PC-3 (cell line): Measurements from ENCODE around the gene TAOK3. TPM values are rescaled to one million over a fixed set of nuclear protein-coding genes. Genes with fewer than 3 reads are reported as not detected.
A peak's percentile ranks its signal among the peaks of the same experiment; 100 is the strongest.

Source experiments
- ATAC-seq: fragments of 200-7000 bp; cut with Tn5 transposase; 2 replicates; pipeline ENCODE4 v1.9.1; 2020; ENCODE audit warnings: mild to moderate bottlenecking, moderate library complexity
- Bru-seq: library from RNA; stranded (reverse); fragments of 400-500 nt; gene quantifications from one replicate; lab custom pipeline; 2021; lab: Mats Ljungman, UMichigan
- BruChase-seq, 2 experiments: library from RNA; stranded (reverse); fragments of 400-500 nt; gene quantifications; one replicate each; lab custom pipeline; 2021; lab: Mats Ljungman, UMichigan
- BruUV-seq: library from RNA; stranded (reverse); fragments of 400-500 nt; replicated peaks from 2 replicates; lab custom pipeline; 2021; lab: Mats Ljungman, UMichigan
- CTCF ChIA-PET: fragments of 300-600 bp; sonication (Branson Sonifier 250); formaldehyde crosslinking; loops from one replicate; lab custom pipeline; 2022; ENCODE audit warnings: antibody characterized with exemption; lab: Charles Lee
- POLR2A ChIA-PET: fragments of 300-600 bp; sonication (Branson Sonifier 250); formaldehyde crosslinking; loops from one replicate; lab custom pipeline; 2022; ENCODE audit warnings: antibody characterized with exemption; ENCODE audit not compliant: unreplicated experiment; lab: Charles Lee
- DNase-seq: peaks from one replicate; pipeline ENCODE4 v3.0.0-alpha.2; 2015
- H2AFZ ChIP-seq: fragments of 300-600 bp; sonication (generic); 2 replicates; pipeline ENCODE4 v1.6.0; 2016; ENCODE audit warnings: antibody characterized with exemption, low read length
- H3F3A ChIP-seq: fragments of 300-600 bp; sonication (generic); one replicate; pipeline ENCODE4 v1.6.0; 2017; ENCODE audit warnings: antibody characterized with exemption, low read length, control low read depth, mild to moderate bottlenecking; ENCODE audit not compliant: unreplicated experiment
- H3K27ac ChIP-seq: fragments of 300-600 bp; sonication (generic); 2 replicates; pipeline ENCODE4 v1.5.1; 2016; ENCODE audit warnings: mild to moderate bottlenecking, low read length
- H3K27me3 ChIP-seq: fragments of 300-600 bp; sonication (generic); 2 replicates; pipeline ENCODE4 v1.6.1; 2016; ENCODE audit warnings: low read length, mixed read lengths
- H3K36me3 ChIP-seq: fragments of 300-600 bp; sonication (generic); 2 replicates; pipeline ENCODE4 v1.6.1; 2016; ENCODE audit warnings: low read depth, mixed run types, low read length, mixed read lengths
- H3K4me1 ChIP-seq: fragments of 300-600 bp; sonication (generic); 2 replicates; pipeline ENCODE4 v1.5.1; 2016; ENCODE audit warnings: low read length; ENCODE audit not compliant: insufficient read depth
- H3K4me2 ChIP-seq: fragments of 300-600 bp; sonication (generic); 2 replicates; pipeline ENCODE4 v1.6.0; 2016; ENCODE audit warnings: low read length
- H3K4me3 ChIP-seq: fragments of 300-600 bp; sonication (generic); 2 replicates; pipeline ENCODE4 v1.5.1; 2016; ENCODE audit warnings: mild to moderate bottlenecking, low read length, mixed read lengths
- H3K79me2 ChIP-seq: fragments of 300-600 bp; sonication (generic); 2 replicates; pipeline ENCODE4 v1.6.1; 2017; ENCODE audit warnings: low read length, mixed read lengths
- H3K9ac ChIP-seq: fragments of 300-600 bp; sonication (generic); 2 replicates; pipeline ENCODE4 v1.6.0; 2016; ENCODE audit warnings: mild to moderate bottlenecking, low read length
- H3K9me2 ChIP-seq: fragments of 300-600 bp; sonication (generic); replicated peaks from 2 replicates; pipeline ENCODE4 v1.6.1; 2016; ENCODE audit warnings: mixed run types, low read length, mixed read lengths
- H3K9me3 ChIP-seq: fragments of 300-600 bp; sonication (generic); 2 replicates; pipeline ENCODE4 v1.6.1; 2016; ENCODE audit warnings: low read length, mixed read lengths
- H4K20me1 ChIP-seq: fragments of 300-600 bp; sonication (generic); 2 replicates; pipeline ENCODE4 v1.6.1; 2016; ENCODE audit warnings: low read length, mixed read lengths
- CTCF ChIP-seq: fragments of 300-600 bp; sonication (generic); conservative IDR thresholded peaks from 2 replicates; pipeline ENCODE4 v1.5.1; 2017; ENCODE audit warnings: antibody characterized with exemption, low read depth, mild to moderate bottlenecking, low read length
- EZH2 ChIP-seq: fragments of 300-600 bp; sonication (generic); IDR thresholded peaks from one replicate; pipeline ENCODE4 v1.6.1; 2017; ENCODE audit warnings: antibody characterized with exemption, mild to moderate bottlenecking, low read length; ENCODE audit not compliant: unreplicated experiment
- EZH2phosphoT487 ChIP-seq: fragments of 300-600 bp; sonication (generic); IDR thresholded peaks from 2 replicates; pipeline ENCODE4 v1.6.1; 2018; ENCODE audit warnings: mild to moderate bottlenecking, antibody characterized with exemption, low read length, borderline replicate concordance
- intact Hi-C: fragments of 100-400 bp; cut with micrococcal nuclease; formaldehyde crosslinking; loops from 2 replicates; pipeline ENCODE4 v1.9.0; 2023
- long read RNA-seq: library from polyadenylated mRNA; unstranded; transcript quantifications from one replicate; pipeline ENCODE4 v2.0.0, GENCODE V29; 2021; ENCODE audit not compliant: unreplicated experiment
- total RNA-seq: library from RNA; depleted of rRNA; stranded (reverse); fragments of >200 nt; gene quantifications from 2 replicates; pipeline ENCODE4 v1.2.3, GENCODE V29; 2014; rRNA removed

TAOK3 gene
- total RNA-seq = 15.9 and 27.9 TPM in 2 replicates
- percentile 73 among the genes with signal in this experiment for Bru-seq, nascent RNA
- BruChase-seq, experiment 1, labeled RNA remaining after a 6-hour chase = percentile 68 among the genes with signal in this experiment
- BruChase-seq, experiment 2, labeled RNA remaining after a 2-hour chase = percentile 67 among the genes with signal in this experiment
- long read RNA-seq, full-length matches to known transcripts = 30 of 66 reads
- long read RNA-seq, partial matches to known transcripts = 21 of 66 reads
- long read RNA-seq, other reads (novel, unspliced or antisense) = 15 of 66 reads

- ATAC-seq (peak; percentile 84), DNase-seq (peak; percentile 99)
- TF ChIP-seq EZH2phosphoT487 (no peak), CTCF (no peak), EZH2 (no peak)
- Histone ChIP-seq H3K36me3 (no peaks in the 10 kb centered on the region), H3K9ac (peak within 1 kb of the TSS; percentile 81), H3K27me3 (no peaks in the 10 kb centered on the region), H3K27ac (peak within 1 kb of the TSS; percentile 47), H3F3A (no peaks in the 10 kb centered on the region), H3K4me1 (peaks cover 29% of the 10 kb centered on the region), H3K4me3 (peak within 1 kb of the TSS; percentile 96), H3K9me3 (no peaks in the 10 kb centered on the region), H3K9me2 (no peaks in the 10 kb centered on the region), H3K79me2 (peaks cover 55% of the 10 kb centered on the region), H3K4me2 (peak within 1 kb of the TSS; percentile 90), H2AFZ (peak within 1 kb of the TSS; percentile 89), H4K20me1 (no peaks in the 10 kb centered on the region)
- intact Hi-C loops = loop anchor here (1.0 to 10.0 kb wide), 3 partner anchors 66 to 498 kb away; no protein-coding TSS in a partner anchor
- CTCF ChIA-PET = interaction anchor here (0.6 to 1.0 kb wide), 4 partner anchors 30 to 103 kb away, joined by 3 to 8 read pairs (median 4); no protein-coding TSS in a partner anchor
- POLR2A ChIA-PET = interaction anchor here (0.5 to 0.6 kb wide), 3 partner anchors 65 to 1918 kb away, joined by 8 to 20 read pairs (median 8); no protein-coding TSS in a partner anchor
- BruUV-seq = no TSS peak
Observed at GRCh38 chr12:118372541-118373495, at the start of gene TAOK3. Gene TAOK3 (minus strand): TSS chr12:118372907. CDS start chr12:118255567, 117,340 bp downstream.

GRCh38 chr12:118420673-118421072, 48.0 kb upstream of the TAOK3 start:
- Histone ChIP-seq H3K27me3 (no peaks in the 10 kb centered on the region), H3K27ac (no peak overlapping the region), H3K9me2 (no peaks in the 10 kb centered on the region), H3F3A (no peaks in the 10 kb centered on the region), H3K9ac (no peak overlapping the region), H3K9me3 (no peaks in the 10 kb centered on the region), H2AFZ (no peak overlapping the region), H3K4me1 (peaks cover 32% of the 10 kb centered on the region), H3K36me3 (peaks cover 19% of the 10 kb centered on the region), H3K4me2 (no peak overlapping the region), H4K20me1 (no peaks in the 10 kb centered on the region), H3K79me2 (no peaks in the 10 kb centered on the region), H3K4me3 (no peak overlapping the region)
- ChIA-PET POLR2A (no interaction called here), CTCF (no interaction called here)
- intact Hi-C loops = no loop called here
- ATAC-seq = no peak
- TF ChIP-seq EZH2phosphoT487 = no peak
- no peak for TF ChIP-seq EZH2
- no peak for TF ChIP-seq CTCF
- no peak for DNase-seq
- BruUV-seq = no TSS peak
